LoVo (cell line): ENCODE data around the gene IL18RAP.

Experiments
- DNase-seq: peaks from one replicate; pipeline ENCODE4 v3.0.0-alpha.2; 2016; ENCODE audit warnings: low spot score

Gene IL18RAP

GRCh38 chr2:102453501-102453900 is 30.5 kb downstream of the IL18RAP start:
- peak; percentile 46 for DNase-seq

GRCh38 chr2:102455061-102455670 is 32.2 kb downstream of the IL18RAP start:
- no peak for DNase-seq

GRCh38 chr2:102460467-102460866 is 37.5 kb downstream of the IL18RAP start:
- DNase-seq = no peak

- DNase-seq = no peak
These were observed 38.2 kb downstream of the IL18RAP start for GRCh38 chr2:102461188-102461587.

- DNase-seq = no peak
These were observed 40.2 kb downstream of the IL18RAP start for GRCh38 chr2:102463160-102463559.

- no peak for DNase-seq
These were observed 47.2 kb downstream of the IL18RAP start for GRCh38 chr2:102470168-102470567.

- DNase-seq = peak; percentile 55
These were observed 50.1 kb downstream of the IL18RAP start, which contains the start of gene SLC9A4 for GRCh38 chr2:102473020-102473419. Gene SLC9A4, plus strand, starts transcription at chr2:102473226. Its CDS starts 534 bp downstream, at chr2:102473760.

GRCh38 chr2:102473631-102474030 is 50.7 kb downstream of the IL18RAP start:
- no peak for DNase-seq

- DNase-seq = no peak
These were observed 51.8 kb downstream of the IL18RAP start for GRCh38 chr2:102474785-102475184.

- DNase-seq = no peak
These were observed 55.9 kb downstream of the IL18RAP start for GRCh38 chr2:102478686-102479470.

GRCh38 chr2:102480285-102481195 is 57.6 kb downstream of the IL18RAP start:
- no peak for DNase-seq

- no peak for DNase-seq
These were observed 59.0 kb downstream of the IL18RAP start for GRCh38 chr2:102481931-102482330.

GRCh38 chr2:102483086-102483485 is 60.1 kb downstream of the IL18RAP start:
- no peak for DNase-seq

GRCh38 chr2:102484310-102485061 is 61.5 kb downstream of the IL18RAP start:
- no peak for DNase-seq

- no peak for DNase-seq
These were observed 62.3 kb downstream of the IL18RAP start for GRCh38 chr2:102485147-102485785.

- no peak for DNase-seq
These were observed 64.2 kb downstream of the IL18RAP start for GRCh38 chr2:102486941-102487702.

- DNase-seq = peak; percentile 43
These were observed 65.0 kb downstream of the IL18RAP start for GRCh38 chr2:102487761-102488462.

- no peak for DNase-seq
These were observed 66.7 kb downstream of the IL18RAP start for GRCh38 chr2:102489646-102490045.

GRCh38 chr2:102492006-102492405 is 69.0 kb downstream of the IL18RAP start:
- no peak for DNase-seq

GRCh38 chr2:102494570-102494969 is 71.6 kb downstream of the IL18RAP start:
- DNase-seq = no peak
